ENCODE results near the gene FSCB.
"Not testable (repeated sequence)": the region's sequence is repeated elsewhere in the genome, so short reads cannot be mapped to it uniquely, and the experiment has no call there.

The FSCB gene

GRCh38 chr14:44507183-44507582 is at the start of gene FSCB:
FSCB (minus strand) TSS chr14:44507283; CDS start chr14:44506987, 296 bp downstream.
- no peak within 1 kb of the TSS for H3K9ac ChIP-seq (ENCODE audit: low read length)
- H3K9me3 ChIP-seq (ENCODE audit: control insufficient read depth, low read length): no peaks in the 10 kb centered on the region
- no peak within 1 kb of the TSS for H3K4me3 ChIP-seq (ENCODE audit: low read length)
- H3K27me3 ChIP-seq (ENCODE audit: control insufficient read depth, insufficient read depth, low read length): no peaks in the 10 kb centered on the region
- H3K4me1 ChIP-seq (ENCODE audit: control insufficient read depth, insufficient read depth, low read length): no peaks in the 10 kb centered on the region
- no peaks in the 10 kb centered on the region for H3K36me3 ChIP-seq (ENCODE audit: control insufficient read depth, insufficient read depth, low read length)

DNA sequence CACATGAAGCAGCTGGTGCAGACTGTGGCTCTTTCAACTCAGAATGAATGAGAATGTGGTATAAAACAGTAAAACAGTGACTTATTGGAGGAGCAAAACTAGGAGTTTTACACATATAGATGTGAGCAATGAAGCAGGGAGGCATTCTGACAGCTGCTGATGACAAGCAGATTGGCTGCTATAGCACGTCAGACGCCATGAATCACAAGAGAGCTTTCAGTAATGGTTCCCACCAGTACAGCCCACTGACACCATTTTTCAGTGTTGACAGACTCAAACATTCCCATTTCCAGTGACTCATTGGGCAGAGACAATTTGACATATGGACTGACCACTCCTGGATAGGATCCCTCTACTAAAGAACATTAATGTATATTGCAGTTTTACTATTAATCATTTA is 24.6 kb upstream of the FSCB start:
- no peak overlapping the region for H3K9ac ChIP-seq (ENCODE audit: low read length)
- no peaks in the 10 kb centered on the region for H3K27me3 ChIP-seq (ENCODE audit: control insufficient read depth, insufficient read depth, low read length)
- H3K9me3 ChIP-seq (ENCODE audit: control insufficient read depth, low read length): no peaks in the 10 kb centered on the region
- H3K4me3 ChIP-seq (ENCODE audit: low read length): no peak overlapping the region
- no peaks in the 10 kb centered on the region for H3K4me1 ChIP-seq (ENCODE audit: control insufficient read depth, insufficient read depth, low read length)
- no peaks in the 10 kb centered on the region for H3K36me3 ChIP-seq (ENCODE audit: control insufficient read depth, insufficient read depth, low read length)

DNA sequence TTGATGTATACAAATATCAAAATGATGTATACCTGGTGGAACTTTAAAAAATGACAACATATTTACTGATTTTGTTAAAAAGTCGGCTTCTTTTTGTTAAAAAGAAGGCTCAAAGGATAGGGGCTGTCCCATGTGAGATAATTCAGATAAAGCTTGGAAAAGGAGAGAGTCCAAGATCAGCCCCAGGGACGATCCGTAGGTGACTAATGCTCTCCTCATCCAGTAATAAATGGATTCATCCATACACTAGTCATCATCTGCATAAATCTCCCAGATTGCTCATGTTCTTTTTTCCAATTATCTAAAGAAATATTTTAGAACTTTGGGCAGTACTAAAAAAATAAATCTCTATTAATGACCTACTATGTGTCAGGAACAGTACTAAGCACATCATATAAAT is 23.4 kb upstream of the FSCB start:
- Histone ChIP-seq H3K9me3 (ENCODE audit: control insufficient read depth, low read length) (no peaks in the 10 kb centered on the region), H3K27me3 (ENCODE audit: control insufficient read depth, insufficient read depth, low read length) (no peaks in the 10 kb centered on the region), H3K36me3 (ENCODE audit: control insufficient read depth, insufficient read depth, low read length) (no peaks in the 10 kb centered on the region), H3K4me3 (ENCODE audit: low read length) (no peak overlapping the region), H3K4me1 (ENCODE audit: control insufficient read depth, insufficient read depth, low read length) (no peaks in the 10 kb centered on the region), H3K9ac (ENCODE audit: low read length) (no peak overlapping the region)

GRCh38 chr14:44529026-44529425 is 21.9 kb upstream of the FSCB start:
- H3K9ac ChIP-seq (ENCODE audit: low read length): no peak overlapping the region
- H3K27me3 ChIP-seq (ENCODE audit: control insufficient read depth, insufficient read depth, low read length): no peaks in the 10 kb centered on the region
- no peaks in the 10 kb centered on the region for H3K36me3 ChIP-seq (ENCODE audit: control insufficient read depth, insufficient read depth, low read length)
- H3K9me3 ChIP-seq (ENCODE audit: control insufficient read depth, low read length): no peaks in the 10 kb centered on the region
- no peaks in the 10 kb centered on the region for H3K4me1 ChIP-seq (ENCODE audit: control insufficient read depth, insufficient read depth, low read length)
- H3K4me3 ChIP-seq (ENCODE audit: low read length): no peak overlapping the region

GRCh38 chr14:44528180-44528579 is 21.1 kb upstream of the FSCB start:
- Histone ChIP-seq H3K9me3 (ENCODE audit: control insufficient read depth, low read length) (no peaks in the 10 kb centered on the region), H3K36me3 (ENCODE audit: control insufficient read depth, insufficient read depth, low read length) (no peaks in the 10 kb centered on the region), H3K4me1 (ENCODE audit: control insufficient read depth, insufficient read depth, low read length) (no peaks in the 10 kb centered on the region), H3K4me3 (ENCODE audit: low read length) (no peak overlapping the region), H3K27me3 (ENCODE audit: control insufficient read depth, insufficient read depth, low read length) (no peaks in the 10 kb centered on the region), H3K9ac (ENCODE audit: low read length) (no peak overlapping the region)

DNA sequence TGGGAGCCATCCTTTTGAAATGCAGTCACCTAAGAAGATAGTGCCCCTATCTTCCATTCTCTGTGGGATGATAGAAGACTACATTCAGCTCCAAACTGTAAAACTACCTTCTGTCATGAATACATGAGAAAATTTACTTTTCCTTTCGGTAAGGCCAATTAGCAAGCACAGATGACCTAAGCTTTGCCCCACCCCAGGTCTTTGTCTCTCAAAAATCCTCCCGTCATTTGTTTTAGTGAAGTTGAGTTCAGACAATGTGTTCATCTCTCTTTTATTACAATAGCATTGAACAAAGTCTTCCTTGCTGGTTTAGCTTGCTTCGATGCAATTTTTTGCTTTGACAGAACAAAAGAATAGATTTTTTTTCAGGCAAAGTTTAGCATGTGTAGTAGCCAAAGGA is 18.2 kb upstream of the FSCB start:
- Histone ChIP-seq H3K36me3 (ENCODE audit: control insufficient read depth, insufficient read depth, low read length) (no peaks in the 10 kb centered on the region), H3K27me3 (ENCODE audit: control insufficient read depth, insufficient read depth, low read length) (no peaks in the 10 kb centered on the region), H3K9me3 (ENCODE audit: control insufficient read depth, low read length) (no peaks in the 10 kb centered on the region), H3K9ac (ENCODE audit: low read length) (no peak overlapping the region), H3K4me3 (ENCODE audit: low read length) (no peak overlapping the region), H3K4me1 (ENCODE audit: control insufficient read depth, insufficient read depth, low read length) (no peaks in the 10 kb centered on the region)

DNA sequence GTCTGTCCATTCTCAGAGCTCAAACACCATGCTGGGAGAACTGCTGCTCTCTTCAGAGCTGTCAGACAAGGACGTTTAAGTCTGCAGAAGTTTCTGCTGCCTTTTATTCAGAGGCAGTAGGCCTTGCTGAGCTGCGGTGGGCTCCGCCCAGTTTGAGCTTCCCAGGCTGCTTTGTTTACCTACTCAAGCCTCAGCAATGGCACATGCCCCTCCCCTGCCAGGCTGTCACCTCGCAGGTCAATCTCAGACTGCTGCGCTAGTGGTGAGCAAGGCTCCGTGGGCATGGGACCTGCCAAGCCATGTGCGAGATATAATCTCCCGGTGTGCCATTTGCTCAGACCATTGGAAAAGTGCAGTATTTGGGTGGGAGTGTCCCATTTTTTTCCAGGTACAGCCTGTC is 8.6 kb upstream of the FSCB start:
- not testable (repeated sequence) for H3K27me3 ChIP-seq (ENCODE audit: control insufficient read depth, insufficient read depth, low read length); H3K36me3 ChIP-seq (ENCODE audit: control insufficient read depth, insufficient read depth, low read length); H3K4me3 ChIP-seq (ENCODE audit: low read length); H3K9me3 ChIP-seq (ENCODE audit: control insufficient read depth, low read length); H3K4me1 ChIP-seq (ENCODE audit: control insufficient read depth, insufficient read depth, low read length); H3K9ac ChIP-seq (ENCODE audit: low read length)

DNA sequence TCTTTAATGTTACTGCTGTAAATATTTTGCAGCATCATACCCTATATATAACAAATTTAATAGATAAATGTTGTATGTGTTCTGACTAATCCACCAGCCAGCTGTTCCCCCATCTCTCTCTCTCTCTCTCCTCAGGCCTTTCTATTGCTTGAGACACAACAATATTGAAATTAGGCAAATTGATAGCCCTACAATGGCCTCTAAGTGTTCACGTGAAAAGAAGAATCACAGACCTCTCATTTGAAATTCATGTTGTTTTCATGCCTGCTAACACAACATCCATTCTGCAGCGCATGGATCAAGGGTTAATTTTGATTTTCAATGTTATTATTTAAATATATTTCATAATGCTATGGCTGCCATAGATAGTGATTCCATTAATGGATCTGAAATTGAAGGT is 1.8 kb upstream of the FSCB start:
- no peaks in the 10 kb centered on the region for H3K4me1 ChIP-seq (ENCODE audit: control insufficient read depth, insufficient read depth, low read length)
- no peaks in the 10 kb centered on the region for H3K9me3 ChIP-seq (ENCODE audit: control insufficient read depth, low read length)
- H3K27me3 ChIP-seq (ENCODE audit: control insufficient read depth, insufficient read depth, low read length): no peaks in the 10 kb centered on the region
- no peaks in the 10 kb centered on the region for H3K36me3 ChIP-seq (ENCODE audit: control insufficient read depth, insufficient read depth, low read length)
- no peak overlapping the region for H3K4me3 ChIP-seq (ENCODE audit: low read length)
- no peak overlapping the region for H3K9ac ChIP-seq (ENCODE audit: low read length)

GRCh38 chr14:44505588-44505987 is 1.5 kb downstream of the FSCB start:
- Histone ChIP-seq H3K36me3 (ENCODE audit: control insufficient read depth, insufficient read depth, low read length) (no peaks in the 10 kb centered on the region), H3K9ac (ENCODE audit: low read length) (no peak overlapping the region), H3K27me3 (ENCODE audit: control insufficient read depth, insufficient read depth, low read length) (no peaks in the 10 kb centered on the region), H3K4me1 (ENCODE audit: control insufficient read depth, insufficient read depth, low read length) (no peaks in the 10 kb centered on the region), H3K9me3 (ENCODE audit: control insufficient read depth, low read length) (no peaks in the 10 kb centered on the region), H3K4me3 (ENCODE audit: low read length) (no peak overlapping the region)

GRCh38 chr14:44497148-44497547 is 9.9 kb downstream of the FSCB start:
- Histone ChIP-seq H3K9ac (ENCODE audit: low read length) (no peak overlapping the region), H3K9me3 (ENCODE audit: control insufficient read depth, low read length) (no peaks in the 10 kb centered on the region), H3K4me1 (ENCODE audit: control insufficient read depth, insufficient read depth, low read length) (no peaks in the 10 kb centered on the region), H3K36me3 (ENCODE audit: control insufficient read depth, insufficient read depth, low read length) (no peaks in the 10 kb centered on the region), H3K27me3 (ENCODE audit: control insufficient read depth, insufficient read depth, low read length) (no peaks in the 10 kb centered on the region), H3K4me3 (ENCODE audit: low read length) (no peak overlapping the region)

- no peaks in the 10 kb centered on the region for H3K9me3 ChIP-seq (ENCODE audit: control insufficient read depth, low read length)
- H3K4me1 ChIP-seq (ENCODE audit: control insufficient read depth, insufficient read depth, low read length): no peaks in the 10 kb centered on the region
- no peaks in the 10 kb centered on the region for H3K36me3 ChIP-seq (ENCODE audit: control insufficient read depth, insufficient read depth, low read length)
- H3K27me3 ChIP-seq (ENCODE audit: control insufficient read depth, insufficient read depth, low read length): no peaks in the 10 kb centered on the region
- no peak overlapping the region for H3K9ac ChIP-seq (ENCODE audit: low read length)
- H3K4me3 ChIP-seq (ENCODE audit: low read length): no peak overlapping the region
Measured at GRCh38 chr14:44494137-44494536, 12.9 kb downstream of the FSCB start.

GRCh38 chr14:44490966-44491365 is 16.1 kb downstream of the FSCB start:
- Histone ChIP-seq H3K4me3 (ENCODE audit: low read length) (no peak overlapping the region), H3K36me3 (ENCODE audit: control insufficient read depth, insufficient read depth, low read length) (no peaks in the 10 kb centered on the region), H3K4me1 (ENCODE audit: control insufficient read depth, insufficient read depth, low read length) (no peaks in the 10 kb centered on the region), H3K9me3 (ENCODE audit: control insufficient read depth, low read length) (no peaks in the 10 kb centered on the region), H3K27me3 (ENCODE audit: control insufficient read depth, insufficient read depth, low read length) (no peaks in the 10 kb centered on the region), H3K9ac (ENCODE audit: low read length) (no peak overlapping the region)

- H3K36me3 ChIP-seq (ENCODE audit: control insufficient read depth, insufficient read depth, low read length): no peaks in the 10 kb centered on the region
- H3K4me3 ChIP-seq (ENCODE audit: low read length): no peak overlapping the region
- no peaks in the 10 kb centered on the region for H3K9me3 ChIP-seq (ENCODE audit: control insufficient read depth, low read length)
- H3K4me1 ChIP-seq (ENCODE audit: control insufficient read depth, insufficient read depth, low read length): no peaks in the 10 kb centered on the region
- H3K27me3 ChIP-seq (ENCODE audit: control insufficient read depth, insufficient read depth, low read length): no peaks in the 10 kb centered on the region
- H3K9ac ChIP-seq (ENCODE audit: low read length): no peak overlapping the region
Measured at GRCh38 chr14:44477953-44478352, 29.1 kb downstream of the FSCB start.

Measured in mucosa of stomach (tissue), 1 donor.